Measurements from ENCODE around the gene ZNF611. TPM values are rescaled to one million over a fixed set of nuclear protein-coding genes. Genes with fewer than 3 reads are reported as not detected.

ZNF611 gene
- total RNA-seq, 1 donor from 2014 or later, result 11.9 TPM

DNA sequence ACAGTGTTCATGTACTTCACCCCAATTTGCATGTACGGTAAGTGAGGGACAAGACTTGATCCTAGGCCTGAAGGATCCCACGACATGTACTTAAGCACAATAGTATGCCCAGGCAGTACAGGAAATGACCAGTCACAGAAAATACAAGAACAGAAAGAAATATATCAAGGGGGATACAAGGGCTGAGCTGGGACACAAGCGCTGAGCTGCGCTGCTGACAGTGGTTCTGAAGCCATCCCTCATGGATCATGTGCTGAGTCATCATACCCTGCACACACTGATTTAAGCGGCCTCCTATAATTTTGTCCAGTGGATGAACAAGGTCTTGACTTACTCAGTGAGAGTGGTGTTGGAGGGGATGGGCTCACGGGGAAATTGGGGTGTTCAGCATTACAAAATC lies 59.6 kb downstream of the ZNF611 start:
- DNase-seq, result peak; percentile 13

DNA sequence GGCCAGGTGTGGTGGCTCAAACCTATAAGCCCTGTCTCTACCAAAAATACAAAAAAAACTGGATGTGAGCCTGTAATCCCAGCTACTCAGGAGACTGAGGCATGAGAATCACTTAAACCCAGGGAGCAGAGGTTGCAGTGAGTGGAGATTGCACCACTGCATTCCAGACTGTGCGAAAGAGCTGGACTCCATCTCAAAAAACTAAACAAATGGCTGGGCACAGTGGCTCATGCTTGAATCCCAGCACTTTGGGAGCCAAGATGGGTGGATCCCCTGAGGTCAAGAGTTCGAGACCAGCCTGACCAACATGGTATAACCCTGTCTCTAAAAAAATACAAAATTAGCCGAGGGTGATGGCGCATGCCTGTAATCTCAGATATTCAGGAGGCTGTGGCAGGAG lies 61.8 kb downstream of the ZNF611 start:
- no peak for DNase-seq

DNA sequence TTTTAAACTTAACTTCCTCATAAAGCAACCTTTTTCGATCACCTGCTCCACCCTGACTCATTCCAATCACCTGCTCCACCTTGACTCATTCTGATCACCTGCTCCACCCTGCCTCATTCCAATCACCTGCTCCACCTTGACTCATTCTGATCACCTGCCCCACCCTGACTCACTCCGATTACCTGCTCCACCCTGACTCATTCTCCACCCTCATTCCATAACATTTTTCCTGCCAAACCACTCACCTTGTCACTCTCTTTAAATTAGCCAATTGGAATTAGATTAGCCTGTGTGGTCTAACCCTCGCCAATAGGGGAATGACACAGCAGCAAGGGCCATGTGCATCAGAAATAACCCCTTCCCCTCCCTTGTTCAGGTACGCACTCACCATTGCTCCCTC lies 64.8 kb downstream of the ZNF611 start:
- no peak for DNase-seq

DNA sequence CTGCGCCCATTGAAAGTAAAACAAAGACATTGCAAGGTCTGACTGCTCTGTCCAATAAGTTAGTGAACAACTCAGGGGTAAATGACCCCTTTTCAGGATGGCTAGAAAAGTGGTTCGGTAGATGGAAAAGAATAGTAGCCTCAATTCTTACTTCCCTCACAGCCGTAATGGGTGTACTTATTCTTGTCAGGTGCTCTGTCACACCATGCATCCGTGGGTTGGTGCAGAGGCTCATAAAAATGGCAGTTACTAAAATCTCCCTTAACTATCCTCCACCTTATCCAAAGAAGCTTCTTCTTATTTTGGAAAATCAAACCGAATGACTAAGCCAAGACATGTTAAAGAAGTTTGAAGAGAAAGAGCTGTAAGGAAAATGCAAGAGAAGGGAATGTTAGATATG lies 65.3 kb downstream of the ZNF611 start:
- DNase-seq, result no peak

GRCh38 chr19:52667972-52668371 lies 66.9 kb downstream of the ZNF611 start:
- no peak for DNase-seq

DNA sequence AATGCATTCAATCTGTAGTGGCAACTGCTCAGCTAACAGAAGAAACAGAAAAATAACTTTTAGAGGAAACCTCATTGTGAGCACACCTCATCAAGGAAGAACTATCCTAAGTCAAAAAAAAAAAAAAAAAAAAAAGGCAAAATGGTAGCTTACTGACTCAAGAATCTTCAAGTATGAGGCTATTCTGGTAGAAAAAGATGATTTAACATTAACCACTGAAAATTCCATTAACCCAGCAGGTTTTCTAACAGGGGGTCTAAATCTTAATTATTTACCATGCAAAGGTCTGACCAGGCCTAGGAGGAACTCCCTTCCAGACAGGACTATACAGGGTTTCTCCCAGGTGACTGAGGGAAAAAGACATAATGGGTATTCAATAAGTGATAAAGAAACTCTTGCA lies 68.3 kb downstream of the ZNF611 start:
- no peak for DNase-seq

GRCh38 chr19:52665529-52665928 lies 69.3 kb downstream of the ZNF611 start:
- no peak for DNase-seq

GRCh38 chr19:52665027-52665426 lies 69.8 kb downstream of the ZNF611 start:
- DNase-seq, result no peak

GRCh38 chr19:52664461-52664860 lies 70.4 kb downstream of the ZNF611 start:
- no peak for DNase-seq

- DNase-seq, result no peak
These were observed 72.2 kb downstream of the ZNF611 start for GRCh38 chr19:52662631-52663030.

GRCh38 chr19:52660981-52661380 lies 73.9 kb downstream of the ZNF611 start:
- no peak for DNase-seq

DNA sequence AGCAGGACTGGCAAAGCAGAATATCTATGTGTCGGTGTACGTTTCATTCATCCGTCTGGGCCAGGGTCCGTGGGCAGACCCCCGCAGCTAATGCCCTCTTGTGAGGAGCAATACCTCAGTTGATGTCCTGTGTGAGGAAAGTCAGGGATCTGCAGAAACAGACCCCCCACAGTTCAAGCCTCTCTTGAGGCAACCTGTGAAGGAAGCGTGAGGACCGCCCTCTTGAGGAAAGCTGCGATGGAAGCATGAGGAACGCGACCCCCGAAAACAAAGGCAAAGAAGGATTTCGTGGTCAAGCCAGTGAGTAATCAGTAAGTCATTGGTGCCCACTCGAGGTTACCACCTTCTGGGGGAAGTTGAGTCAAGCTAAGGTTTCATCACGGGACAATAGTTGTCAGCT lies 75.8 kb downstream of the ZNF611 start:
- DNase-seq, result no peak

- no peak for DNase-seq
These were observed 76.2 kb downstream of the ZNF611 start for GRCh38 chr19:52658595-52658994.

GRCh38 chr19:52653161-52653560 lies 81.7 kb downstream of the ZNF611 start:
- no peak for DNase-seq

Other genes with a start within 250 kb of the ZNF611 start
- 23.3 and 31.1 TPM in 2 replicates for gene ZNF808, start 207.4 kb downstream of the ZNF611 start, total RNA-seq
- gene ZNF701, start 164.8 kb downstream of the ZNF611 start, total RNA-seq, result 15.1 and 22.3 TPM in 2 replicates
- 40.9 and 72.3 TPM in 2 replicates for gene ZNF83, start 96.7 kb downstream of the ZNF611 start, total RNA-seq
- 4.1 and 5.4 TPM in 2 replicates for gene ZNF600, start 51.7 kb upstream of the ZNF611 start, total RNA-seq
- gene ZNF28, start 86.6 kb upstream of the ZNF611 start, total RNA-seq, result 29.6 and 30.5 TPM in 2 replicates
- 23.5 and 24.8 TPM in 2 replicates for gene ZNF468, start 122.6 kb upstream of the ZNF611 start, total RNA-seq
- 9.3 and 16.0 TPM in 2 replicates for gene ZNF320, start 162.6 kb upstream of the ZNF611 start, total RNA-seq
- gene ZNF888, start 188.4 kb upstream of the ZNF611 start, total RNA-seq, result 6.5 and 7.8 TPM in 2 replicates
- 6.1 and 9.0 TPM in 2 replicates for gene ZNF816, start 227.8 kb upstream of the ZNF611 start, total RNA-seq

Measured in dermis blood vessel endothelial cell (primary cell).